ENCODE results near the gene STXBP1.

The STXBP1 gene

DNA sequence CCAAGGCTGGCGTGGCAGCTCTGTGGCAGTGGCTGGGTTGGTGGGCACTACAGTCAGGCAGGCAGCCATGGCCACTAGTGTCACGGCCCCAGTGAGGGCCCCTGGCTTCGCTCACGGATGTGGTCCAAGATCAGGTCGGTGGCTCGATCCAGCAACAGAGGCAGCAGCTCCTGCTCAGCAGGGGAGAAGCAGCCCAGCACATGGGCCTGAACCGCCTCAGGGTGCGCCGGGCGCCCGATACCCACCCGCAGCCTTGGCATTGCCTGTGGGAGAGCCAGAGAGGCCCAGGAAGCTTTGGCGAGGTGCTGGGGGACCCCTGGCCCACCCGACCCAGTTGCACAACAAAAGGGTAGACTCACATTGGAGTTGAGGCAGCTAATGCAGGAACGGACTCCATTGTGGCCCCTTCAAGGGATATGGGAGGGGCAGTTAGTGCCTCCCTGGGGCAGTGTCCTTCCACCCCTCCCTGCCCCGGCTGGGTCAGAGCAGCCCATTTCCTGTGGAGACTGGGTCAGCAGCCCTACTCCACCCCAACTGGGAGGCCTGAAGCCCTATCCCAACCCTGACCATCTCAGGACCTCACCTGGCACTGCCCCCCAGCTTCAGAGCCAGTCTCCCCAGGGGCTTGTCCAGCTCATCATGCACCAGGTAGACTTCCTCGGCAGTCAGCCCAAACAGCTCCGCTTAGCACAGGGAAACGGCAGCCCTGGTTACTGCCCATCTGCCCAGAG is 102.1 kb downstream of the STXBP1 start:
- H3K27ac ChIP-seq (ENCODE audit: poor library complexity, severe bottlenecking): no peak overlapping the region
- H3K4me1 ChIP-seq (ENCODE audit: insufficient read depth, poor library complexity, severe bottlenecking): no peaks in the 10 kb centered on the region
- peak overlapping the region; percentile 56 for H3K4me3 ChIP-seq (ENCODE audit: severe bottlenecking)
- ATAC-seq (ENCODE audit: low read depth) (peak; percentile 14; the same call in 1 of the 3 replicates), DNase-seq (ENCODE audit: low spot score) (peak; percentile 46)
- H3K36me3 ChIP-seq (ENCODE audit: low read depth): no peaks in the 10 kb centered on the region
- H3K9me3 ChIP-seq (ENCODE audit: severe bottlenecking): no peaks in the 10 kb centered on the region
- H3K27me3 ChIP-seq (ENCODE audit: insufficient read depth, poor library complexity, severe bottlenecking): no peaks in the 10 kb centered on the region
- TF ChIP-seq, protein P1, sequence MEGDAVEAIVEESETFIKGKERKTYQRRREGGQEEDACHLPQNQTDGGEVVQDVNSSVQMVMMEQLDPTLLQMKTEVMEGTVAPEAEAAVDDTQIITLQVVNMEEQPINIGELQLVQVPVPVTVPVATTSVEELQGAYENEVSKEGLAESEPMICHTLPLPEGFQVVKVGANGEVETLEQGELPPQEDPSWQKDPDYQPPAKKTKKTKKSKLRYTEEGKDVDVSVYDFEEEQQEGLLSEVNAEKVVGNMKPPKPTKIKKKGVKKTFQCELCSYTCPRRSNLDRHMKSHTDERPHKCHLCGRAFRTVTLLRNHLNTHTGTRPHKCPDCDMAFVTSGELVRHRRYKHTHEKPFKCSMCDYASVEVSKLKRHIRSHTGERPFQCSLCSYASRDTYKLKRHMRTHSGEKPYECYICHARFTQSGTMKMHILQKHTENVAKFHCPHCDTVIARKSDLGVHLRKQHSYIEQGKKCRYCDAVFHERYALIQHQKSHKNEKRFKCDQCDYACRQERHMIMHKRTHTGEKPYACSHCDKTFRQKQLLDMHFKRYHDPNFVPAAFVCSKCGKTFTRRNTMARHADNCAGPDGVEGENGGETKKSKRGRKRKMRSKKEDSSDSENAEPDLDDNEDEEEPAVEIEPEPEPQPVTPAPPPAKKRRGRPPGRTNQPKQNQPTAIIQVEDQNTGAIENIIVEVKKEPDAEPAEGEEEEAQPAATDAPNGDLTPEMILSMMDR (IDR thresholded peaks at IDR 0.05; ENCODE audit: poor library complexity, severe bottlenecking): no peak

DNA sequence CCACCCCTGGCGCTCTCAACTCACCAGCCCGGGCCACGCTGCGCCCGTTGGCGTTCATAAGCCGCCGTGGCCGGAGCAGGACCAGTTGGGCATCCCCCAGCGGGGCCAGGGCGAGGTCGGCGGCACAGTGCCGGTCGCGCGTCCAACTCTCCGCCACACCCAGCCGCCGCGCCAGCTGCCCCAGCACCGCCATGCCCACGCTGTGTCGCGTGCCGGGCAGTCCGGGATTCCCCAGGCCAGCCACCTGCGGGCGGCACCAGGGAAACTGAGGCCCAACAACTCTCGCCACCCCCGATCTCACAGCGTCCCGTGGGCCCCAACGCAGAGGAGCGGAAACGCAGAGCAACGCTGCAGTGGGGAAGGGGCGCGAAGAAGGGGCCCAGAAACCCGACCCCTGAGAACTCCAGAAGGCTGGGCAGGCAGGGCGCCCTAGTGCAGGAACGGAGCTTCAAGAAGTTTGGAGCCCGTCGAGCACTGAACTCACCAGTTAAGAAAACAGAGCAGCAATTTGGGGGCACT is 102.9 kb downstream of the STXBP1 start:
- peak overlapping the region; percentile 6 for H3K27ac ChIP-seq (ENCODE audit: poor library complexity, severe bottlenecking)
- peak; percentile 23; the same call in 2 of the 3 replicates for ATAC-seq (ENCODE audit: low read depth)
- H3K9me3 ChIP-seq (ENCODE audit: severe bottlenecking): no peaks in the 10 kb centered on the region
- peak overlapping the region; percentile 56 for H3K4me3 ChIP-seq (ENCODE audit: severe bottlenecking)
- no peaks in the 10 kb centered on the region for H3K27me3 ChIP-seq (ENCODE audit: insufficient read depth, poor library complexity, severe bottlenecking)
- TF ChIP-seq, protein P1 (IDR thresholded peaks at IDR 0.05; ENCODE audit: poor library complexity, severe bottlenecking): no peak
- peak; percentile 63 for DNase-seq (ENCODE audit: low spot score)
- H3K4me1 ChIP-seq (ENCODE audit: insufficient read depth, poor library complexity, severe bottlenecking): no peaks in the 10 kb centered on the region
- no peaks in the 10 kb centered on the region for H3K36me3 ChIP-seq (ENCODE audit: low read depth)

DNA sequence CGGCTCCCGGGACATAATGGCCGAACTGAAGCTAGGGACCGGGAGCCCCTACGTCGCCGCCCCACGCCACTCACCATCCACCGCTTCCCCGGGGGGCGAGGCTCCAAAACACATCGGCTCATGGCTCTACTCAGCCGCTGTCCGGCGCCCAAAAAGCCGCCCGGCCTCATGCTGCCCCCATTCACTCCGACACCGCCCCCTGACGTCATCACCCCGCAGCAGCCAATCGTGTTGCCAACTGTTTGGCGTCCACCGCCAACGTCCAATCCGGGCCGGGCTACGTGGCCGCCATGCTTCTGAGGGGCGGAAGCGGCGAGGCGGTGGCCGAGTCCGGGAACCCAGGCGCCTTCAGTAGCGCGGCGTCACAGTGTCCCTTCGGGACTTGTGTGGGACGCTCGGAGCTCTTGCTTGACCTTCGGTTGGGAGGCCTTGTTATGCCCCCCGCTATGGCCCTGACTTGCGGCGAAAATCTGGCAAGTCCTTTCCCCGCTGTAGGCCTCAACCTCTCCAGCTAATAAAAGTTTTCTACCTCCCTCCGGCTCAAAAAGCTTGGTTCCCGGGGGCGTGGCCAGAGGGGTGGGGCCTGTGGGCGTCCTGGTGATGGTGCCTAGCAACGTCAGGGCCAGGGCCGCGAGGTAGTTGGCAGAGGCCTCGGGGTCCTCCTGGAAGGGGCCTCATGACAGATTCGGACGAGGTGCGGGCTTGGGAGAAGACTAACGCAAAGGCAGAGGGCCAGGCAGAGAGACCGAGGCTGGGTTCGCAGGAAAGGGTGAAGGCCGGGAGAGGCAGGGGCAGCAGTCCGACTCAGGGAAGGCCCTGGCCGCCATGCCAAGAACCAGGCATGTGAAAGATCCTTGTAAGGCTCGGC is 103.6 kb downstream of the STXBP1 start, which contains the start of the genes PTRH1 and TTC16:
Gene PTRH1 (minus strand): TSS at position 194 of the 868 bp plus-strand sequence. CDS start 24 bp downstream, at position 170.
Gene TTC16 (plus strand): TSS at position 610 of the 868 bp plus-strand sequence. CDS start 67 bp downstream, at position 677.
- Histone ChIP-seq H3K4me3 (ENCODE audit: severe bottlenecking) (peak within 1 kb of the TSS; percentile 56), H3K4me1 (ENCODE audit: insufficient read depth, poor library complexity, severe bottlenecking) (no peaks in the 10 kb centered on the region), H3K27me3 (ENCODE audit: insufficient read depth, poor library complexity, severe bottlenecking) (no peaks in the 10 kb centered on the region), H3K36me3 (ENCODE audit: low read depth) (no peaks in the 10 kb centered on the region), H3K27ac (ENCODE audit: poor library complexity, severe bottlenecking) (peak within 1 kb of the TSS; percentile 6), H3K9me3 (ENCODE audit: severe bottlenecking) (no peaks in the 10 kb centered on the region)
- ATAC-seq (ENCODE audit: low read depth): peak; percentile 90
- peak; percentile 95 for DNase-seq (ENCODE audit: low spot score)
- TF ChIP-seq, protein P1 (IDR thresholded peaks at IDR 0.05; ENCODE audit: poor library complexity, severe bottlenecking): no peak

DNA sequence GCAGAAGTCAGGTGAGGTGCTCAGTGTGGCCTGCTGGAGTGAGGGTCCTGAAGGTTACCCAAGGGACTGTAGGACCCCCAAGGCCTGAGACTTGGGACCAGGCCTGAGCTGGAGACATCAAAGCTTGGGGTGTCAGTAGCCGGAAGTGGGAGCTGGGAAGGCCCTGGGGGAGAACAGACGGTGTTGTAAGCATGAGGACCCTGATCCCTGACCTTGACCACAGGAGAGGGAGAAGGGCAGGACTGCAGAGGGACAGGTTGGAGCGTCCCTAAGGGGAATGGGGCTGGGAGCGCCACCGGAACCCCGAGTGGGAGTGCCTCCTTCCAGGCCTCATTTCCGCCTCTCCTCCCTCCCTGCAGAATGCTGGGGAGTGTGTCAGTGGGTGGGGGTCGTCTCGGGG is 104.3 kb downstream of the STXBP1 start:
- Histone ChIP-seq H3K27me3 (ENCODE audit: insufficient read depth, poor library complexity, severe bottlenecking) (no peaks in the 10 kb centered on the region), H3K27ac (ENCODE audit: poor library complexity, severe bottlenecking) (no peak overlapping the region), H3K4me3 (ENCODE audit: severe bottlenecking) (no peak overlapping the region), H3K4me1 (ENCODE audit: insufficient read depth, poor library complexity, severe bottlenecking) (peaks cover 5% of the 10 kb centered on the region), H3K36me3 (ENCODE audit: low read depth) (no peaks in the 10 kb centered on the region), H3K9me3 (ENCODE audit: severe bottlenecking) (no peaks in the 10 kb centered on the region)
- ATAC-seq (ENCODE audit: low read depth) (no peak), DNase-seq (ENCODE audit: low spot score) (peak; percentile 52)
- TF ChIP-seq, protein P1 (IDR thresholded peaks at IDR 0.05; ENCODE audit: poor library complexity, severe bottlenecking): no peak
